Measurements from ENCODE around the gene MLXIP.

Gene MLXIP

GRCh38 chr12:122093098-122093883, 14.7 kb downstream of the MLXIP start:
- TF ChIP-seq CTCF (IDR thresholded peaks at IDR 0.05; ENCODE audit: insufficient read depth, low read length, poor library complexity, severe bottlenecking) (no peak), EZH2phosphoT487 (conservative IDR thresholded peaks at IDR 0.05; ENCODE audit: low read length) (no peak)
- Histone ChIP-seq H3K9ac (ENCODE audit: low read length) (no peak overlapping the region), H3F3A (ENCODE audit: insufficient read depth) (peaks cover 5% of the 10 kb centered on the region), H4K20me1 (ENCODE audit: low read depth, low read length) (no peaks in the 10 kb centered on the region), H3K9me3 (ENCODE audit: insufficient read depth, low read length) (no peaks in the 10 kb centered on the region), H3K9me2 (replicated peaks; ENCODE audit: insufficient read depth, low read length) (no peaks in the 10 kb centered on the region), H3K36me3 (ENCODE audit: low read length) (no peaks in the 10 kb centered on the region), H3K27me3 (ENCODE audit: low read length) (no peaks in the 10 kb centered on the region), H3K79me2 (ENCODE audit: insufficient read depth, low read length) (peaks cover 84% of the 10 kb centered on the region), H3K4me2 (ENCODE audit: low read depth, low read length, poor library complexity, severe bottlenecking) (no peak overlapping the region), H3K4me3 (ENCODE audit: insufficient read depth, low read length, poor library complexity, severe bottlenecking) (no peak overlapping the region), H2AFZ (ENCODE audit: low read depth, low read length, severe bottlenecking) (no peak overlapping the region), H3K27ac (ENCODE audit: low read depth, low read length) (no peak overlapping the region)

GRCh38 chr12:122094137-122094734, 15.7 kb downstream of the MLXIP start:
- Histone ChIP-seq H3K79me2 (ENCODE audit: insufficient read depth, low read length) (peaks cover 78% of the 10 kb centered on the region), H3K9me3 (ENCODE audit: insufficient read depth, low read length) (no peaks in the 10 kb centered on the region), H3K27me3 (ENCODE audit: low read length) (no peaks in the 10 kb centered on the region), H3F3A (ENCODE audit: insufficient read depth) (peaks cover 5% of the 10 kb centered on the region), H3K27ac (ENCODE audit: low read depth, low read length) (no peak overlapping the region), H4K20me1 (ENCODE audit: low read depth, low read length) (no peaks in the 10 kb centered on the region), H3K9me2 (replicated peaks; ENCODE audit: insufficient read depth, low read length) (no peaks in the 10 kb centered on the region), H3K36me3 (ENCODE audit: low read length) (no peaks in the 10 kb centered on the region), H3K9ac (ENCODE audit: low read length) (no peak overlapping the region), H3K4me3 (ENCODE audit: insufficient read depth, low read length, poor library complexity, severe bottlenecking) (no peak overlapping the region), H3K4me2 (ENCODE audit: low read depth, low read length, poor library complexity, severe bottlenecking) (no peak overlapping the region), H2AFZ (ENCODE audit: low read depth, low read length, severe bottlenecking) (no peak overlapping the region)
- TF ChIP-seq CTCF (IDR thresholded peaks at IDR 0.05; ENCODE audit: insufficient read depth, low read length, poor library complexity, severe bottlenecking) = no peak
- TF ChIP-seq EZH2phosphoT487 (conservative IDR thresholded peaks at IDR 0.05; ENCODE audit: low read length) = no peak

- Histone ChIP-seq H4K20me1 (ENCODE audit: low read depth, low read length) (no peaks in the 10 kb centered on the region), H3F3A (ENCODE audit: insufficient read depth) (peaks cover 5% of the 10 kb centered on the region), H2AFZ (ENCODE audit: low read depth, low read length, severe bottlenecking) (no peak overlapping the region), H3K9ac (ENCODE audit: low read length) (no peak overlapping the region), H3K4me3 (ENCODE audit: insufficient read depth, low read length, poor library complexity, severe bottlenecking) (no peak overlapping the region), H3K27me3 (ENCODE audit: low read length) (no peaks in the 10 kb centered on the region), H3K9me2 (replicated peaks; ENCODE audit: insufficient read depth, low read length) (no peaks in the 10 kb centered on the region), H3K79me2 (ENCODE audit: insufficient read depth, low read length) (peaks cover 78% of the 10 kb centered on the region), H3K36me3 (ENCODE audit: low read length) (no peaks in the 10 kb centered on the region), H3K9me3 (ENCODE audit: insufficient read depth, low read length) (no peaks in the 10 kb centered on the region), H3K4me2 (ENCODE audit: low read depth, low read length, poor library complexity, severe bottlenecking) (no peak overlapping the region), H3K27ac (ENCODE audit: low read depth, low read length) (no peak overlapping the region)
- TF ChIP-seq CTCF (IDR thresholded peaks at IDR 0.05; ENCODE audit: insufficient read depth, low read length, poor library complexity, severe bottlenecking) = no peak
- TF ChIP-seq EZH2phosphoT487 (conservative IDR thresholded peaks at IDR 0.05; ENCODE audit: low read length) = no peak
Observed at GRCh38 chr12:122094735-122095631, 16.4 kb downstream of the MLXIP start.
